Measurements from ENCODE around the gene HRH4.

HRH4 gene

GRCh38 chr18:24460388-24460787, at the start of gene HRH4:
HRH4 (plus strand) TSS chr18:24460637; CDS start chr18:24460729, 92 bp downstream.
- Histone ChIP-seq H3K9me2 (replicated peaks; ENCODE audit: insufficient read depth, low read length) (no peaks in the 10 kb centered on the region), H3K27me3 (replicated peaks; ENCODE audit: insufficient read depth, low read length) (no peaks in the 10 kb centered on the region), H3F3A (ENCODE audit: insufficient read depth, low read length) (no peaks in the 10 kb centered on the region), H3K9me3 (replicated peaks; ENCODE audit: insufficient read depth, low read length) (no peaks in the 10 kb centered on the region), H3K27ac (ENCODE audit: low read length) (no peak within 1 kb of the TSS), H4K20me1 (ENCODE audit: insufficient read depth, low read length) (no peaks in the 10 kb centered on the region), H3K4me2 (ENCODE audit: low read depth, low read length) (no peak within 1 kb of the TSS), H2AFZ (ENCODE audit: low read length) (no peak within 1 kb of the TSS), H3K79me2 (ENCODE audit: low read length) (no peaks in the 10 kb centered on the region), H3K4me3 (ENCODE audit: low read length) (no peak within 1 kb of the TSS), H3K4me1 (ENCODE audit: low read length) (no peaks in the 10 kb centered on the region), H3K36me3 (replicated peaks; ENCODE audit: insufficient read depth, low read length) (no peaks in the 10 kb centered on the region), H3K9ac (ENCODE audit: low read length) (no peak within 1 kb of the TSS)
- no peak for DNase-seq
- no peak for TF ChIP-seq CTCF (IDR thresholded peaks at IDR 0.05; ENCODE audit: low read length)
- TF ChIP-seq EZH2phosphoT487 (IDR thresholded peaks at IDR 0.05; ENCODE audit: low read length) = no peak

GRCh38 chr18:24413148-24413547, 47.3 kb upstream of the HRH4 start:
- no peaks in the 10 kb centered on the region for H3F3A ChIP-seq (ENCODE audit: insufficient read depth, low read length)
- no peak for DNase-seq
- no peaks in the 10 kb centered on the region for H3K36me3 ChIP-seq (replicated peaks; ENCODE audit: insufficient read depth, low read length)
- no peak overlapping the region for H3K27ac ChIP-seq (ENCODE audit: low read length)
- H3K27me3 ChIP-seq (replicated peaks; ENCODE audit: insufficient read depth, low read length) = no peaks in the 10 kb centered on the region
- no peaks in the 10 kb centered on the region for H3K4me1 ChIP-seq (ENCODE audit: low read length)
- TF ChIP-seq EZH2 (optimal IDR thresholded peaks at IDR 0.05; ENCODE audit: low read depth, low read length) (no peak), EZH2phosphoT487 (IDR thresholded peaks at IDR 0.05; ENCODE audit: low read length) (no peak), CTCF (IDR thresholded peaks at IDR 0.05; ENCODE audit: low read length) (no peak)
- no peaks in the 10 kb centered on the region for H4K20me1 ChIP-seq (ENCODE audit: insufficient read depth, low read length)
- no peaks in the 10 kb centered on the region for H3K9me2 ChIP-seq (replicated peaks; ENCODE audit: insufficient read depth, low read length)
- no peak overlapping the region for H3K4me3 ChIP-seq (ENCODE audit: low read length)
- no peaks in the 10 kb centered on the region for H3K79me2 ChIP-seq (ENCODE audit: low read length)
- no peak overlapping the region for H3K4me2 ChIP-seq (ENCODE audit: low read depth, low read length)
- H3K9ac ChIP-seq (ENCODE audit: low read length) = no peak overlapping the region
- no peak overlapping the region for H2AFZ ChIP-seq (ENCODE audit: low read length)
- no peaks in the 10 kb centered on the region for H3K9me3 ChIP-seq (replicated peaks; ENCODE audit: insufficient read depth, low read length)

GRCh38 chr18:24414349-24415003, 46.0 kb upstream of the HRH4 start:
- Histone ChIP-seq H3K9me2 (replicated peaks; ENCODE audit: insufficient read depth, low read length) (no peaks in the 10 kb centered on the region), H2AFZ (ENCODE audit: low read length) (no peak overlapping the region), H3K4me1 (ENCODE audit: low read length) (no peaks in the 10 kb centered on the region), H3F3A (ENCODE audit: insufficient read depth, low read length) (no peaks in the 10 kb centered on the region), H3K4me2 (ENCODE audit: low read depth, low read length) (no peak overlapping the region), H3K79me2 (ENCODE audit: low read length) (no peaks in the 10 kb centered on the region), H3K36me3 (replicated peaks; ENCODE audit: insufficient read depth, low read length) (no peaks in the 10 kb centered on the region), H3K9me3 (replicated peaks; ENCODE audit: insufficient read depth, low read length) (no peaks in the 10 kb centered on the region), H3K27ac (ENCODE audit: low read length) (no peak overlapping the region), H3K4me3 (ENCODE audit: low read length) (no peak overlapping the region), H4K20me1 (ENCODE audit: insufficient read depth, low read length) (no peaks in the 10 kb centered on the region), H3K27me3 (replicated peaks; ENCODE audit: insufficient read depth, low read length) (no peaks in the 10 kb centered on the region), H3K9ac (ENCODE audit: low read length) (no peak overlapping the region)
- TF ChIP-seq EZH2 (optimal IDR thresholded peaks at IDR 0.05; ENCODE audit: low read depth, low read length) (no peak), CTCF (IDR thresholded peaks at IDR 0.05; ENCODE audit: low read length) (no peak), EZH2phosphoT487 (IDR thresholded peaks at IDR 0.05; ENCODE audit: low read length) (no peak)
- DNase-seq = peak; percentile 8

Data from MM.1S (cell line).